Measurements from ENCODE around the gene POLD1. TPM values are rescaled to one million over a fixed set of nuclear protein-coding genes. Genes with fewer than 3 reads are reported as not detected.

Gene POLD1
- total and polyA plus RNA-seq, 2 experiments from 2014 or later, result 111 to 173 TPM

GRCh38 chr19:50427318-50427925 is 43.3 kb downstream of the POLD1 start:
- no peaks in the 10 kb centered on the region for H3K9me2 ChIP-seq (ENCODE audit: insufficient read depth)
- H3K4me1 ChIP-seq (ENCODE audit: insufficient read depth), result peaks cover 19% of the 10 kb centered on the region
- no peaks in the 10 kb centered on the region for H3K36me3 ChIP-seq (ENCODE audit: insufficient read depth)
- Mint-ChIP-seq H3K27ac (no peak overlapping the region), H3K4me1 (peaks cover 13% of the 10 kb centered on the region), H3K4me3 (no peak overlapping the region), H3K36me3 (ENCODE audit: low read depth) (peaks cover 15% of the 10 kb centered on the region), H3K27me3 (ENCODE audit: insufficient read depth, low read depth, poor library complexity) (peaks cover 10% of the 10 kb centered on the region), H3K9me3 (no peaks in the 10 kb centered on the region)
- no peaks in the 10 kb centered on the region; the same call in 1 of the 2 replicates for H4K20me1 ChIP-seq (replicated peaks; ENCODE audit: insufficient read depth)
- no peak overlapping the region for H3K27ac ChIP-seq (ENCODE audit: low read depth)
- no peaks in the 10 kb centered on the region for H3K79me2 ChIP-seq (replicated peaks; ENCODE audit: insufficient read depth)
- ATAC-seq (no peak), DNase-seq (ENCODE audit: low spot score) (no peak)
- no peak for TF ChIP-seq JUNB (IDR thresholded peaks at IDR 0.05; ENCODE audit: unreplicated experiment)
- no peak for TF ChIP-seq ETS1 (IDR thresholded peaks at IDR 0.05)
- TF ChIP-seq POLR2AphosphoS5 (IDR thresholded peaks at IDR 0.05; ENCODE audit: low read depth), result no peak
- no peak for TF ChIP-seq ZNF114 (CRISPR knock-in tag; IDR thresholded peaks at IDR 0.05)
- TF ChIP-seq EZH2phosphoT487 (IDR thresholded peaks at IDR 0.05; ENCODE audit: unreplicated experiment), result no peak
- no peak for TF ChIP-seq NANOG (IDR thresholded peaks at IDR 0.05; ENCODE audit: borderline replicate concordance)
- TF ChIP-seq EZH2 (IDR thresholded peaks at IDR 0.05; ENCODE audit: low read depth, unreplicated experiment), result no peak
- TF ChIP-seq ZNF331 (CRISPR knock-in tag; IDR thresholded peaks at IDR 0.05; ENCODE audit: low read depth), result no peak
- no peak for TF ChIP-seq STAT1 (IDR thresholded peaks at IDR 0.05; ENCODE audit: unreplicated experiment)
- TF ChIP-seq, protein P1, sequence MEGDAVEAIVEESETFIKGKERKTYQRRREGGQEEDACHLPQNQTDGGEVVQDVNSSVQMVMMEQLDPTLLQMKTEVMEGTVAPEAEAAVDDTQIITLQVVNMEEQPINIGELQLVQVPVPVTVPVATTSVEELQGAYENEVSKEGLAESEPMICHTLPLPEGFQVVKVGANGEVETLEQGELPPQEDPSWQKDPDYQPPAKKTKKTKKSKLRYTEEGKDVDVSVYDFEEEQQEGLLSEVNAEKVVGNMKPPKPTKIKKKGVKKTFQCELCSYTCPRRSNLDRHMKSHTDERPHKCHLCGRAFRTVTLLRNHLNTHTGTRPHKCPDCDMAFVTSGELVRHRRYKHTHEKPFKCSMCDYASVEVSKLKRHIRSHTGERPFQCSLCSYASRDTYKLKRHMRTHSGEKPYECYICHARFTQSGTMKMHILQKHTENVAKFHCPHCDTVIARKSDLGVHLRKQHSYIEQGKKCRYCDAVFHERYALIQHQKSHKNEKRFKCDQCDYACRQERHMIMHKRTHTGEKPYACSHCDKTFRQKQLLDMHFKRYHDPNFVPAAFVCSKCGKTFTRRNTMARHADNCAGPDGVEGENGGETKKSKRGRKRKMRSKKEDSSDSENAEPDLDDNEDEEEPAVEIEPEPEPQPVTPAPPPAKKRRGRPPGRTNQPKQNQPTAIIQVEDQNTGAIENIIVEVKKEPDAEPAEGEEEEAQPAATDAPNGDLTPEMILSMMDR (conservative IDR thresholded peaks at IDR 0.05; ENCODE audit: low read depth in 2 of 2), result no peak
- TF ChIP-seq CREB1 (CRISPR knock-in tag; IDR thresholded peaks at IDR 0.05; ENCODE audit: low read depth), result no peak
- TF ChIP-seq ZNF462 (CRISPR knock-in tag; IDR thresholded peaks at IDR 0.05), result no peak
- TF ChIP-seq, protein P2, sequence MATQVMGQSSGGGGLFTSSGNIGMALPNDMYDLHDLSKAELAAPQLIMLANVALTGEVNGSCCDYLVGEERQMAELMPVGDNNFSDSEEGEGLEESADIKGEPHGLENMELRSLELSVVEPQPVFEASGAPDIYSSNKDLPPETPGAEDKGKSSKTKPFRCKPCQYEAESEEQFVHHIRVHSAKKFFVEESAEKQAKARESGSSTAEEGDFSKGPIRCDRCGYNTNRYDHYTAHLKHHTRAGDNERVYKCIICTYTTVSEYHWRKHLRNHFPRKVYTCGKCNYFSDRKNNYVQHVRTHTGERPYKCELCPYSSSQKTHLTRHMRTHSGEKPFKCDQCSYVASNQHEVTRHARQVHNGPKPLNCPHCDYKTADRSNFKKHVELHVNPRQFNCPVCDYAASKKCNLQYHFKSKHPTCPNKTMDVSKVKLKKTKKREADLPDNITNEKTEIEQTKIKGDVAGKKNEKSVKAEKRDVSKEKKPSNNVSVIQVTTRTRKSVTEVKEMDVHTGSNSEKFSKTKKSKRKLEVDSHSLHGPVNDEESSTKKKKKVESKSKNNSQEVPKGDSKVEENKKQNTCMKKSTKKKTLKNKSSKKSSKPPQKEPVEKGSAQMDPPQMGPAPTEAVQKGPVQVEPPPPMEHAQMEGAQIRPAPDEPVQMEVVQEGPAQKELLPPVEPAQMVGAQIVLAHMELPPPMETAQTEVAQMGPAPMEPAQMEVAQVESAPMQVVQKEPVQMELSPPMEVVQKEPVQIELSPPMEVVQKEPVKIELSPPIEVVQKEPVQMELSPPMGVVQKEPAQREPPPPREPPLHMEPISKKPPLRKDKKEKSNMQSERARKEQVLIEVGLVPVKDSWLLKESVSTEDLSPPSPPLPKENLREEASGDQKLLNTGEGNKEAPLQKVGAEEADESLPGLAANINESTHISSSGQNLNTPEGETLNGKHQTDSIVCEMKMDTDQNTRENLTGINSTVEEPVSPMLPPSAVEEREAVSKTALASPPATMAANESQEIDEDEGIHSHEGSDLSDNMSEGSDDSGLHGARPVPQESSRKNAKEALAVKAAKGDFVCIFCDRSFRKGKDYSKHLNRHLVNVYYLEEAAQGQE (IDR thresholded peaks at IDR 0.05; ENCODE audit: unreplicated experiment), result no peak
- H3K4me3 ChIP-seq, result peak overlapping the region; percentile 57
- peak overlapping the region; percentile 79 for H3K4me2 ChIP-seq
- H2AFZ ChIP-seq, result peak overlapping the region; percentile 80
- H3K27me3 ChIP-seq (ENCODE audit: insufficient read depth), result peaks cover 26% of the 10 kb centered on the region
- H3F3A ChIP-seq (replicated peaks; ENCODE audit: low read depth), result peaks cover 20% of the 10 kb centered on the region; the same call in 1 of the 2 replicates

Measured in GM23338 (cell line).